RWPE1 (cell line): ENCODE data around the gene TTC39A.

Source experiments
- CTCF ChIA-PET: fragments of 350-600 bp; sonication (Branson Sonifier 250); formaldehyde crosslinking; extraction: SDS; loops from one replicate; lab custom pipeline; 2021; lab: Yijun Ruan, JAX
- POLR2A ChIA-PET: fragments of 400-600 bp; formaldehyde crosslinking; extraction: SDS; loops from one replicate; lab custom pipeline; 2020; ENCODE audit warnings: antibody characterized with exemption; ENCODE audit not compliant: low non-redundant PET; lab: Yijun Ruan, JAX
- DNase-seq: peaks from one replicate; pipeline ENCODE4 v3.0.0; 2012; ENCODE audit warnings: low spot score
- H3K27ac ChIP-seq: fragments of 450-650 bp; 2 replicates; pipeline ENCODE4 v1.5.1; 2017
- CTCF ChIP-seq: fragments of 450-650 bp; conservative IDR thresholded peaks from 2 replicates; pipeline ENCODE4 v1.5.1; 2017; ENCODE audit warnings: low read depth, mild to moderate bottlenecking

TTC39A gene

GRCh38 chr1:51313961-51314777, 16.2 kb downstream of the TTC39A start:
- peak overlapping the region; percentile 86 for H3K27ac ChIP-seq
- POLR2A ChIA-PET: no interaction called here
- DNase-seq: peak; percentile 78
- CTCF ChIA-PET: interaction anchor here (1.4 kb wide), 1 partner anchor 17 kb away, joined by 6 read pairs; no protein-coding TSS in a partner anchor
- TF ChIP-seq CTCF: no peak

- no peak for TF ChIP-seq CTCF
- POLR2A ChIA-PET: no interaction called here
- CTCF ChIA-PET: no interaction called here
- DNase-seq: no peak
- peak overlapping the region; percentile 86 for H3K27ac ChIP-seq
These were observed 17.0 kb downstream of the TTC39A start for GRCh38 chr1:51313268-51313852.

- no peak for DNase-seq
- H3K27ac ChIP-seq: no peak overlapping the region
- ChIA-PET POLR2A (no interaction called here), CTCF (interaction anchor here (2.5 kb wide), 1 partner anchor 16 kb away, joined by 7 read pairs; no protein-coding TSS in a partner anchor)
- no peak for TF ChIP-seq CTCF
These were observed 17.6 kb downstream of the TTC39A start for GRCh38 chr1:51312718-51313117.

DNA sequence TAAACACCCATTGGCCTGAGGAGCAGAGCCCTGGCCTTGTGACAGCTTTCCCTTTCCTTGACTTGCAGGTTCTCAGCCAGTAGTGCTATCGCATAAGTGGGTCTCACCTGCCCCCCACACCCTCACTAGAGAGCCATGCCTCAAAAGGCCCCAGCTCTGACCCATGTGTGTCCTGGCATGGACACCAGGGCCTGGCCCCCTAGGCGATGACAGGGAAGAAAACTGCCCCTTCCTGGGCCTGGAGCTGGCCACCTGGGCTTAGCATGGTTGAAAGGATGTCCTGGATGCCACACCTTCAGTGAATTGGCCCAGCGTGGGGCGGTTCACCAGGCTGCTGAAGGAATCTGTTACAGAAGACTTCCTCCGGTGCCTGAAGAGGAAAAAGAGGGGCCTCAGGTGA, 18.5 kb downstream of the TTC39A start:
- POLR2A ChIA-PET: no interaction called here
- H3K27ac ChIP-seq: no peak overlapping the region
- DNase-seq: no peak
- CTCF ChIA-PET: interaction anchor here (0.9 to 2.5 kb wide), 2 partner anchors 15 to 223 kb away, joined by 3 to 7 read pairs; no protein-coding TSS in a partner anchor
- no peak for TF ChIP-seq CTCF

DNA sequence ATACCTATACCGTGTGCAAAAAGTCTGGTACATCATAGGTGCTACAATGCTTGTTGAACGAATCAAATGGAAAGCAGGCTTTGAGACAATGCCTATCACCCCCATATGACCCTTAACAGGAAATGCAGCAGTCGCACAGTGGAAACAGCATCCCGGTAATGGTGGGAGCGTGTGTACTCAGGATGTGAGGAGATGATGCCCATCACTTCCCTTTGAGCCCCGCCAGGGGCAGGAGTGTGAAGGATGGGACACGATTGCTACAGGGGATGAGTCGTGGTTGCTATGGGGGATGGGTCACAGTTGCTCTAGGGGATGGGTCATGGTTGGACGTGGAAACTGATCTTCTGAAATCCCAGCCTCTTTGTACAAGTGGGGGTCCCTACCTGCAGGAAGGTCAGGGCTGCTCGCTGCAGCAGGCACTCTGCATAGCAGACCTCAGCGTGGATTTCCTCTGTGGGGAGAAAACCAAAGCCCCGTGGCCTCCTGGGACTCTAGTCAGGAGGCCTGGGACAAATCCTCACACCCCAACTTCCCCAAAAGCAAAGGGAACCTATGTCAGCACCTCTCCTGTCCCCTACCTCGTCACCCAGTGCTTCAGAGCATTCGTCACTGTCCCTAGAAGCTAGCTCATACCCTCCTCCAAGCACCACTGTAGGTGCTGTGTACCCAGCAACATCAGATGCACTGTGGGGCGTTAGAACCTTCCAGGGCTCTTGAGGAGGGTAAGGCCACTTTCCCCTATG, 19.3 kb downstream of the TTC39A start:
- no peak for DNase-seq
- TF ChIP-seq CTCF: no peak
- no peak overlapping the region for H3K27ac ChIP-seq
- CTCF ChIA-PET: interaction anchor here (0.9 to 2.5 kb wide), 2 partner anchors 14 to 224 kb away, joined by 3 to 7 read pairs; no protein-coding TSS in a partner anchor
- POLR2A ChIA-PET: no interaction called here

DNA sequence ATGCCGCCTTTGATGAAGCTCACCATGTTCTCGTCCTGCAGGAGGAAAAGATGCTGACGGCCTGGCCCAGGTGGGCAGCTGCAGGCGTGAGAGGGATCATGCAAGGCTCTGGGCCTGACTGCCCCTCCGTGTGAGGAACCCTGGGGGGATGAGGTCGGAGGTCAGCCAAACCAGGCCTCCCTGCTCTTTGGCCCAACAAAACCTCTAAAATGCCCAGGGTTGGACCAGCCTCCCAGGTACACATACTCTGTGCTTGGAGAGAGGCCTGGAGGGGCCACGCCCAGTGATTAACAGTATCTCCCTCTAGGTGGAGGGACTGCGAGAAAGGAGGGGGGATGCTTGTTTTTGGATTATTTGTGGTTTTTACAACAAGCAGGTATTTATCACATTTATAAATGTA, 21.1 kb downstream of the TTC39A start:
- no peak overlapping the region for H3K27ac ChIP-seq
- ChIA-PET POLR2A (no interaction called here), CTCF (interaction anchor here (0.9 kb wide), 1 partner anchor 11 kb away, joined by 3 read pairs; no protein-coding TSS in a partner anchor)
- DNase-seq: no peak
- no peak for TF ChIP-seq CTCF
